Breast epithelium (tissue), 3 donors: ENCODE results near the gene WFDC12.

Experiments
- CTCF ChIP-seq, 3 donors: fragments of 450-650 bp; IDR thresholded peaks; one replicate each; pipeline ENCODE4 v1.5.1; 2016 to 2017; ENCODE audit warnings: antibody characterized with exemption in 3 of 3, mild to moderate bottlenecking in 3 of 3, moderate library complexity in 3 of 3
- POLR2A ChIP-seq: fragments of 450-650 bp; IDR thresholded peaks from one replicate; pipeline ENCODE4 v1.6.1; 2016; ENCODE audit warnings: antibody characterized with exemption, mild to moderate bottlenecking, moderate library complexity

DNA sequence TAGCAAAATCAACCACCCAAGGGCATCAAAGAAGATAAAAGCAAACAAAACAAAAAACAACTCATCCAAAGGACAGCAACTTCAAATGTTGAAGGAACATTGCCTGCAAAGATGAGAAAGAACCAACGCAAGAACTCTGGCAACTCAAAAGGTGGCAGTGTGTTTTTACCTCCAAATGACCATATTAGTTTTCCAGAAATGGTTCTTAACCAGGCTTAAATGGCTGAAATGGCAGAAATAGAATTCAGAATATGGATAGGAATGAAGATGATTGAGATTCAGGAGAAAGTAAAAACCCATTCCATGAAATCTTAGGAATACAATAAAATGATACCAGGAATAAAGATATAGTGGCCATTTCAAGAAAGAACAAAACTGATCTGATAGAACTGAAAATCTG lies 40.6 kb upstream of the WFDC12 start:
- TF ChIP-seq CTCF (IDR thresholded peaks at IDR 0.05) = no peak
- TF ChIP-seq POLR2A = no peak
